Loucy (cell line): ENCODE measurements around the gene TSPAN33.

Source experiments
- H2AFZ ChIP-seq: fragments of 200-600 bp; sonication (generic); 2 replicates; pipeline ENCODE4 v1.6.0; 2016; ENCODE audit warnings: antibody characterized with exemption, mild to moderate bottlenecking, low read length, moderate library complexity
- H3F3A ChIP-seq: fragments of 200-600 bp; 2 replicates; pipeline ENCODE4 v1.6.0; 2016; ENCODE audit warnings: antibody characterized with exemption, low read depth, mild to moderate bottlenecking
- H3K27me3 ChIP-seq: fragments of 200-600 bp; sonication (generic); 2 replicates; pipeline ENCODE4 v1.6.1; 2014; ENCODE audit warnings: low read length, mild to moderate bottlenecking; ENCODE audit not compliant: insufficient read depth, poor library complexity, severe bottlenecking
- H3K36me3 ChIP-seq: fragments of 200-600 bp; sonication (generic); 2 replicates; pipeline ENCODE4 v1.6.1; 2016; ENCODE audit warnings: low read length; ENCODE audit not compliant: insufficient read depth
- H3K4me1 ChIP-seq: fragments of 200-600 bp; sonication (generic); 2 replicates; pipeline ENCODE4 v1.5.1; 2014; ENCODE audit warnings: low read length, mild to moderate bottlenecking; ENCODE audit not compliant: insufficient read depth, poor library complexity, severe bottlenecking
- H3K4me2 ChIP-seq: fragments of 200-600 bp; sonication (generic); 2 replicates; pipeline ENCODE4 v1.6.0; 2014; ENCODE audit warnings: antibody characterized with exemption, low read length, low read depth, mild to moderate bottlenecking; ENCODE audit not compliant: poor library complexity, severe bottlenecking
- H3K4me3 ChIP-seq: fragments of 200-600 bp; sonication (generic); 2 replicates; pipeline ENCODE4 v1.5.1; 2014; ENCODE audit warnings: low read length, mild to moderate bottlenecking, mixed read lengths; ENCODE audit not compliant: poor library complexity, severe bottlenecking
- H3K79me2 ChIP-seq: fragments of 200-600 bp; sonication (generic); 2 replicates; pipeline ENCODE4 v1.6.1; 2014; ENCODE audit warnings: low read length; ENCODE audit not compliant: insufficient read depth
- H3K9ac ChIP-seq: fragments of 200-600 bp; sonication (generic); 2 replicates; pipeline ENCODE4 v1.6.0; 2014; ENCODE audit warnings: mild to moderate bottlenecking, low read depth, low read length, moderate library complexity; ENCODE audit not compliant: poor library complexity, severe bottlenecking
- H3K9me2 ChIP-seq: fragments of 200-600 bp; sonication (generic); replicated peaks from 2 replicates; pipeline ENCODE4 v1.6.1; 2016; ENCODE audit warnings: low read depth, low read length, mixed read lengths
- H3K9me3 ChIP-seq: fragments of 200-600 bp; sonication (generic); 2 replicates; pipeline ENCODE4 v1.6.1; 2014; ENCODE audit warnings: mild to moderate bottlenecking, antibody characterized with exemption, low read length, low read depth; ENCODE audit not compliant: insufficient read depth
- H4K20me1 ChIP-seq: fragments of 200-600 bp; sonication (generic); 2 replicates; pipeline ENCODE4 v1.6.0; 2014; ENCODE audit warnings: antibody characterized with exemption, low read length, mild to moderate bottlenecking; ENCODE audit not compliant: insufficient read depth, poor library complexity, severe bottlenecking
- CTCF ChIP-seq: fragments of 200-600 bp; sonication (generic); conservative IDR thresholded peaks from 2 replicates; pipeline ENCODE4 v1.5.1; 2014; ENCODE audit warnings: mild to moderate bottlenecking, antibody characterized with exemption, low read length
- EZH2phosphoT487 ChIP-seq: fragments of 200-600 bp; IDR thresholded peaks from 2 replicates; pipeline ENCODE4 v1.6.1; 2018; ENCODE audit warnings: antibody characterized with exemption, mild to moderate bottlenecking, moderate library complexity, borderline replicate concordance

TSPAN33 gene

GRCh38 chr7:129144095-129144833 lies at the start of gene TSPAN33:
TSS of gene TSPAN33 (plus strand) at chr7:129144707. CDS start at chr7:129144981, 274 bp downstream.
- Histone ChIP-seq H3K4me3 (peak within 1 kb of the TSS; percentile 73), H3K27me3 (no peaks in the 10 kb centered on the region), H3K4me2 (peak within 1 kb of the TSS; percentile 78), H3F3A (no peaks in the 10 kb centered on the region), H3K79me2 (no peaks in the 10 kb centered on the region), H3K9me2 (no peaks in the 10 kb centered on the region), H3K4me1 (peaks cover 15% of the 10 kb centered on the region), H3K9ac (peak within 1 kb of the TSS; percentile 55), H2AFZ (peak within 1 kb of the TSS; percentile 90), H3K36me3 (no peaks in the 10 kb centered on the region), H4K20me1 (no peaks in the 10 kb centered on the region), H3K9me3 (no peaks in the 10 kb centered on the region)
- TF ChIP-seq CTCF (no peak), EZH2phosphoT487 (no peak)

- Histone ChIP-seq H3K9me2 (no peaks in the 10 kb centered on the region), H4K20me1 (no peaks in the 10 kb centered on the region), H3K4me3 (no peak overlapping the region), H3K36me3 (no peaks in the 10 kb centered on the region), H3F3A (no peaks in the 10 kb centered on the region), H3K27me3 (no peaks in the 10 kb centered on the region), H3K4me2 (no peak overlapping the region), H3K9ac (no peak overlapping the region), H3K79me2 (no peaks in the 10 kb centered on the region), H2AFZ (no peak overlapping the region), H3K9me3 (no peaks in the 10 kb centered on the region), H3K4me1 (no peaks in the 10 kb centered on the region)
- TF ChIP-seq CTCF: no peak
- TF ChIP-seq EZH2phosphoT487: no peak
These were observed 49.2 kb upstream of the TSPAN33 start for GRCh38 chr7:129095258-129095657.

- H3K4me1 ChIP-seq: no peaks in the 10 kb centered on the region
- no peak overlapping the region for H3K4me3 ChIP-seq
- no peak overlapping the region for H3K9ac ChIP-seq
- H3K9me3 ChIP-seq: no peaks in the 10 kb centered on the region
- TF ChIP-seq EZH2phosphoT487: no peak
- no peak for TF ChIP-seq CTCF
- no peaks in the 10 kb centered on the region for H4K20me1 ChIP-seq
- H3K4me2 ChIP-seq: no peak overlapping the region
- no peaks in the 10 kb centered on the region for H3K27me3 ChIP-seq
- no peak overlapping the region for H2AFZ ChIP-seq
- no peaks in the 10 kb centered on the region for H3K36me3 ChIP-seq
- H3K79me2 ChIP-seq: no peaks in the 10 kb centered on the region
- H3F3A ChIP-seq: no peaks in the 10 kb centered on the region
- no peaks in the 10 kb centered on the region for H3K9me2 ChIP-seq
These were observed 46.0 kb upstream of the TSPAN33 start for GRCh38 chr7:129098409-129099084.
